Measurements from ENCODE around the gene XXYLT1. TPM values are rescaled to one million over a fixed set of nuclear protein-coding genes. Genes with fewer than 3 reads are reported as not detected.

XXYLT1 gene
- total RNA-seq, 1 experiment from 2014 or later: 10.9 TPM

- H3K27ac ChIP-seq (ENCODE audit: low read depth, low read length): no peak overlapping the region
- H3K36me3 ChIP-seq (ENCODE audit: control insufficient read depth in 1 of 2, insufficient read depth in 2 of 2, low read length in 2 of 2): 0 out of 4 replicates have a peak, but pooled peaks cover 0 to 5% of the 10 kb centered on the region in 2 experiments
- H3K9ac ChIP-seq (ENCODE audit: low read length): no peak overlapping the region
- H3K9me2 ChIP-seq (ENCODE audit: insufficient read depth): no peaks in the 10 kb centered on the region
- no peak for DNase-seq (ENCODE audit: low read depth, low spot score)
- ChIA-PET RAD21 (ENCODE audit: low non-redundant PET in 1 of 2, low total read pairs in 2 of 2, uncharacterized antibody in 2 of 2, unreplicated experiment in 2 of 2) (no interaction called here), POLR2A (no interaction called here), CTCF (interaction anchor here (0.9 kb wide), 1 partner anchor 256 kb away, joined by 3 read pairs; no protein-coding TSS in a partner anchor)
- no peak overlapping the region for H3K4me3 ChIP-seq (replicated peaks in 1 of 2; ENCODE audit: low read depth in 1 of 2, low read length in 2 of 2)
- no peaks in the 10 kb centered on the region for H4K20me1 ChIP-seq (ENCODE audit: insufficient read depth)
- ATAC-seq: no peak
- no peak overlapping the region for H2AFZ ChIP-seq (ENCODE audit: low read depth, low read length, poor library complexity, severe bottlenecking)
- H3K4me2 ChIP-seq (ENCODE audit: low read length): no peak overlapping the region
- H3K4me1 ChIP-seq (ENCODE audit: control insufficient read depth in 1 of 2, insufficient read depth in 2 of 2, low read length in 2 of 2): peaks cover 8 to 18% of the 10 kb centered on the region in 2 experiments; a peak in 3 of 4 replicates
- no peaks in the 10 kb centered on the region for H3K27me3 ChIP-seq (ENCODE audit: insufficient read depth, low read length)
- no TSS peak for BruUV-seq (replicated peaks)
- intact Hi-C loops (cut with micrococcal nuclease): loop anchor here (10.0 kb wide), 1 partner anchor 932 kb away; no protein-coding TSS in a partner anchor
- H3K79me2 ChIP-seq (ENCODE audit: insufficient read depth, low read length): peaks cover 37% of the 10 kb centered on the region
- TF ChIP-seq CBX3 (IDR thresholded peaks at IDR 0.05; ENCODE audit: low read depth) (no peak), SP1 (IDR thresholded peaks at IDR 0.05; ENCODE audit: low read depth) (no peak), RAD21 (IDR thresholded peaks at IDR 0.05; ENCODE audit: low read depth) (no peak), EGR1 (IDR thresholded peaks at IDR 0.05; ENCODE audit: low read depth) (no peak), ELF1 (IDR thresholded peaks at IDR 0.05; ENCODE audit: borderline replicate concordance, low read depth) (no peak), ZNF274 (IDR thresholded peaks at IDR 0.05; ENCODE audit: low read depth, low read length) (no peak), EZH2phosphoT487 (IDR thresholded peaks at IDR 0.05; ENCODE audit: borderline replicate concordance) (no peak), SIN3A (IDR thresholded peaks at IDR 0.05; ENCODE audit: low read depth) (no peak), POLR2A (IDR thresholded peaks at IDR 0.05; ENCODE audit: borderline replicate concordance, extremely low read depth, insufficient read depth, insufficient read length) (no peak), MAX (IDR thresholded peaks at IDR 0.05) (no peak), REST (IDR thresholded peaks at IDR 0.05; ENCODE audit: low read depth) (no peak), JUND (IDR thresholded peaks at IDR 0.05) (no peak), CTCF (IDR thresholded peaks at IDR 0.05 in 2 of 3, conservative IDR thresholded peaks at IDR 0.05 in 1 of 3; ENCODE audit: borderline replicate concordance in 1 of 3, insufficient read depth in 1 of 3, low read depth in 2 of 3, low read length in 2 of 3) (no peak)
- TF ChIP-seq, protein P1, sequence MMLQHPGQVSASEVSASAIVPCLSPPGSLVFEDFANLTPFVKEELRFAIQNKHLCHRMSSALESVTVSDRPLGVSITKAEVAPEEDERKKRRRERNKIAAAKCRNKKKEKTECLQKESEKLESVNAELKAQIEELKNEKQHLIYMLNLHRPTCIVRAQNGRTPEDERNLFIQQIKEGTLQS (IDR thresholded peaks at IDR 0.05): no peak
- no peaks in the 10 kb centered on the region for H3K9me3 ChIP-seq (ENCODE audit: control insufficient read depth in 1 of 2, insufficient read depth in 1 of 2, low read depth in 1 of 2, low read length in 2 of 2)
Measured at GRCh38 chr3:195266428-195266827, 4.5 kb downstream of the XXYLT1 start.

All from HCT116 (cell line).